ENCODE data around the gene AKAP13.
"Not testable (repeated sequence)": the region's sequence is repeated elsewhere in the genome, so short reads cannot be mapped to it uniquely, and the experiment has no call there.

AKAP13 gene

DNA sequence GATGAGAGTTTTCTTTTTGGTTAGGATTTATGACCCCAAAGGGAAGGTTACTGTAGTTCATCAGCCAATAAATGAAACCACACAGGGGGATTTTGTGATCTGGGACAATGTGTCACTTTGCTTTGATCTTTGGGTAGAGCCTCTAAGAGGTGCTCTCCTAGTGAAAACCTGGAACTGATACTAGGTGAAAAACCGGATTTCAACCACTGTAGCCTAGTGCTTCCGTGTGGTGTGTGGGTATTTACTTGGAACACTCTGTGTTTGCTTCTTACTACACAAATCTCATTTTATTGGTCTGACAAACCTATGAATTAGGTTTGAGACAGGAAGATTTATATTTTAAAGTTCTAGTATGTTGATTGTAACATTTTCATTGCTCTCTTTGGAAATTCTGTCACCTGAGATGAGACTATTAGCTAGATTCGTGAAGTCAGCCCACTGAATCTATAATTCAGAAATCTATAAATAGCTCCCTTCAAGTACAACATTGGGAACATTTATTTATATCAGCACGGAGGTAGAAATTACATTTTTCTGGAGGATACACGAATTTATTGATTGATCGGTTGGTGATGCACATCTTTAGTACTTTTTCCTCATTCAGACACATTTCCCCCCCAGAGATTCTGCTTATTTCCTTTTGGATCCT is 119.8 kb downstream of the AKAP13 start:
- DNase-seq (ENCODE audit: low spot score), result no peak

GRCh38 chr15:85500729-85501128 is 120.3 kb downstream of the AKAP13 start:
- DNase-seq (ENCODE audit: low spot score), result no peak

GRCh38 chr15:85501574-85501973 is 121.2 kb downstream of the AKAP13 start:
- DNase-seq (ENCODE audit: low spot score), result no peak

DNA sequence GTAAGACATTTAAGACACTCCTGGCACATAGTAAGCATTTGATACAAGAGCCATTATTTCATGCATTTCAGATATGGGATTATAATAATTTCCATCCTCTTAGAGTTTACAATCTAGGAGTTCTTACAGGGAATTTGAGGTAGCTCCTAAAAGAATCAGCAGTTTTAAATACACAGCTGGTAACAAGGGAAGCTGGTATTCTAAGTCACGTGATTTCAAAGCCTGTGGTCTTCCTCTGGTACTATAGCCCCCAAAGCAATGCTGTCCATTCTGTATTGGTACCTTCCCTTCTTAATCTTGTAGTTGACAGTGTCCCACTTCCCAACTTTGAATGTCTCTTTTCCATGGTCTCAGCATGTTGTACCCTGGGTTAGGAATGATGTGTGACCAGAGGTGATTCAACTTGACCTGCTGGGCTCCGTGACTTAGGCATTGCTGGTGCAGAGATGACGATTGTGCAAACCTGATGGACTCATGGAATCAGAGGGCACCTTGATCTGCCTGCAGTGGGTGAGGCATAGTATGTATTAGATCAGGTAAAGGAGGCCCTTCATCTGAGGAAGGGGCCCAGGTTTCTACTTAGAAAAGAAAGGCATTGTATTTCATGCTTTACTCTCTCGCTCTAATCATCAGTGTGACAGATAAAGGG is 122.9 kb downstream of the AKAP13 start:
- no peak for DNase-seq (ENCODE audit: low spot score)

GRCh38 chr15:85504749-85505676 is 124.6 kb downstream of the AKAP13 start:
- DNase-seq (ENCODE audit: low spot score), result peak; percentile 22

DNA sequence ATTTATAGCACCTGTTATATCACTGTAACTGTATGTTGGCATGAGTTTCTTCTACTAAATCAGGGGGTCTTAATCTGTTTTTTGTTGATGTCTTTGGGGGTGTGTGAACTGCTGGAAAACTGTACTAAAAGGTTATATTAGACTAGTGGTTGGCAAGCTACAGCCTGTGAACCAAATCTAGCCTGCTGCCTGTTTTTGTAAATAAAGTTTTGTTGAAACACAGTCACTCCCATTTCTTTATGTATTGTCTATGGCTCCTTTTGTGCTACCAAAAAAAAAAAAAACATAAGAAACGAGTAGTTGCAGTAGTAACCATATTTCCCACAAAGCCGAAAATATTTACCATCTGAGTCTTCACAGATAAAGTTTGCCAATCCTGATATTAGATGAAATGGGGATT is 126.7 kb downstream of the AKAP13 start:
- no peak for DNase-seq (ENCODE audit: low spot score)

- no peak for DNase-seq (ENCODE audit: low spot score)
These were observed 129.6 kb downstream of the AKAP13 start for GRCh38 chr15:85509973-85510372.

GRCh38 chr15:85514413-85514812 is 134.0 kb downstream of the AKAP13 start:
- DNase-seq (ENCODE audit: low spot score), result no peak

DNA sequence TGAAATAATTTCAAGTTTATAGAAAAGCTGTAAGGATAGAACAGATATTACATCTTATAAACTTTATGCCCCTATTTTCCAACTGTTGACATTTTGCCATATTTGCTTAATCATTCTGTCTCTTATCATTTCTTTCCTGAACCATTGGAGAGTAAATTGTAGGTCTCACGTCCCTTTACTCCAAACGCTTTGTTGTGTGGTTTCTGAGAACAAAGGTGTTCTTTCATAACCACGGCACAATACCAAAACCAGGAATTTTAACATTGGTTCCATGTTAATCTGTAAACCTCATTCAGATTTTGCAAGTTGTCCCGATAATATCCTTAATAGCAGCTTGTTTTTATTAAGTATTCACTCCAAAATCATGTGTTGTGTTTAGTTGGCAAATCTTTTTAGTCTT is 134.8 kb downstream of the AKAP13 start:
- no peak for DNase-seq (ENCODE audit: low spot score)

DNA sequence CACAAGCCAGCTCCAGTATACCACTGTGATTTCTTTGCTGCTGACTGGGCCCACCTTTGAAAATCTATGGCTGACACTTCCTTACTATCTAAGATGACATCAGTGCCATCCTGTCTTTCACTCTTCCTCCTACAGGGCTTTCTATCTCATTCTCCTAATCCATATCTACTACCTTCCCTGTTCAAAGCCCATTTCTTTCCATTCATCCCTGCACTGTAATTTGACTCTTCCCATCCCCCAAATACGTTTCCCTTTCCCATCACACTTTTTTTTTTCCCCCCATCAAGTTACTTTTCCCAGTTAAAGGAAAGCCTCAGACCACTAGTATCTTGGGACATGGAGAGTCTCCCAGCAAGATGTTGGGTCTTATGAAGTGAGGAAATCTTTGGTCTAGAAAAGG is 136.7 kb downstream of the AKAP13 start:
- no peak for DNase-seq (ENCODE audit: low spot score)

GRCh38 chr15:85518979-85519761 is 138.8 kb downstream of the AKAP13 start:
- DNase-seq (ENCODE audit: low spot score), result no peak

DNA sequence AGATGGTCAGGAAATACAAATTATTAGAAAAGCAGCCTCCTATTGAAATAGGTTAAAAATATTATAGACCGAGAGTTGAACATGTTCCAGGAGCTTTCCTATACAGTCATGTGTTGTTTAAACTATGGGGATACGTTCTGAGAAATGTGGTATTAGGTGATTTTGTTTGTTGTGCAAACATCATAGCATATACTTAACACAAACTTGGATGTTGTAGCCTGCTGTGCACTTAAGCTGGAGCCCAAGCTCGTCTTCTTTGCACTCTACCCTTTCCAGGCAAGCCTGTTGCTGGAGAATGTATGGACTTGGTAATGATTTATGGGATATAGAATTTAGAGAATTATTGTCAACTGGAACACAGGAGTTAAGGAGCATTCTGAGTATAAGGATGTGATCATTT is 140.2 kb downstream of the AKAP13 start:
- DNase-seq (ENCODE audit: low spot score), result no peak

GRCh38 chr15:85523530-85523929 is 143.1 kb downstream of the AKAP13 start:
- DNase-seq (ENCODE audit: low spot score), result no peak

DNA sequence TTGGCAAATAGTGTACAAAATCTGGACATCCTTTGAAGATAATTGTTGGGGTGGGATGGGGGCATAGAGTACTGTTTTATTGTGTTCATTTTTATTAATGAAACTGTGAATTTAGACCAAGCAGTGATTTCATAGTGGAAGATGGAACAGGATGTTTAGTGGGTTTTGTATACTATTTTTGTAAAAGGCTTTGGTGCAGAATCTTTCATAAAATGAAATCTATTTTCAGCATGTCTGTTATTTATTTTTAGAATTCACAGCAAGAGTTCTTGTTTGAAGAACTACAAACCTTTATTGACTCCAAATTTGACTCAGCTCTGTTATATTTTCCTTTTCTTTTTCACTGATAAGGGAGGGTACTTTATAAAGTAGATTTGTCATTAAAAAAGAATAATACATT is 145.4 kb downstream of the AKAP13 start:
- no peak for DNase-seq (ENCODE audit: low spot score)

- DNase-seq (ENCODE audit: low spot score), result no peak
These were observed 147.5 kb downstream of the AKAP13 start for GRCh38 chr15:85527895-85528294.

DNA sequence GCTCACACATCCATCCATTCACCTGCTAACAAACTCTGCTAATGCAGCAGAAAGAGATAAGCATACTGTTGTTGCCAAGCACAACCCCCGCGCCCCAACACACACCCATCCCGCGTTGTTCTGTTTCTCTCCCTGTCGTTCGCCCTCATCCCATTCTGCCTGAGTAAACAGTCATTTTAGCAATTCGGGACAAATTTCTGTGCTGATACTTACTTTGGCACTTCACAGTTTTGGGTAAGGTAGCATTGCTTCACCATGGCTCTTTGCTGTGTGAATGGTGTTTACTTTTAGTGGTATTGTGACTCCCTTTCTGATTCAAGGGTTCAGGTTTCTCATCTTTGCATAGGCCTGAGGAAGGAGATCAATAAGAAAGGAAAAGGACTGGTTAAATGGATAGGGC is 149.7 kb downstream of the AKAP13 start:
- DNase-seq (ENCODE audit: low spot score), result no peak

DNA sequence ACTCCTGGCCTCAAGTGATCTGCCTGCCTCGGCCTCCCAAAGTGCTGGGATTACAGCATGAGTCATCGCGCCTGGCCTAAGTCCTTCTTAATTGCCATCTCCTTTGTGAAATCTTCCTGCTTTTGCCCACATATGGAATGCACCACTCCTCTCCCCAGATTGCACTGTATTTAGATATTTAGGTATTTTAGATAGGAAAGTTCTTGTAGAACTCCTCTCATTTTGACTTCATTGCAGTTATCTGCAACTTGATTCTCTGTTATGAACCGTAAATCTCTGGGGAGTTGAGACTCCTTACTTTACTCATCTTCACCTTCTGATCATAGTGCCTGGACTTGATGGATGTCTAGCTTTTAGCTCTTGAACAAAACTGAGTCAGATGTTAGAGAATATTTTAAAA is 150.7 kb downstream of the AKAP13 start:
- no peak for DNase-seq (ENCODE audit: low spot score)

DNA sequence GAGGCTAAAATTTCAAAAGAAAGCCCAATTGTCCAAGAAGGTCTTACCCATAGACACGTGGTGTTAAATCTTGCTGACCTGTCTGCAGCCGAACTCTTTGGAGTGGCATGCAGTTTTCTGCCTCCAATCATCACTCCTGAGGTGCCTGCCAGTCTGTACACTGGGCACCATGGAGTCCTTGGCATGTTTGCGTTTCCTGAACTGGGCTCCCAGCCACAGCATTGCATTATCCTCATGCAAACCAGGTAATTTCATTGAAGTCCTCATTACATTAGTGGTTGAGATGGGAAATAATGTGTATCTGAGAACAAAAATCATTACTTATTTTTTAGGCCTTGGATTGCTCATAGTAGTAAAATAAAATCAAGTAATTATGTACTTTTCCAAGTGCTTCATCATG is 152.3 kb downstream of the AKAP13 start:
- no peak for DNase-seq (ENCODE audit: low spot score)

GRCh38 chr15:85534031-85534430 is 153.6 kb downstream of the AKAP13 start:
- no peak for DNase-seq (ENCODE audit: low spot score)

GRCh38 chr15:85535533-85536330 is 155.3 kb downstream of the AKAP13 start:
- DNase-seq (ENCODE audit: low spot score), result not testable (repeated sequence)

DNA sequence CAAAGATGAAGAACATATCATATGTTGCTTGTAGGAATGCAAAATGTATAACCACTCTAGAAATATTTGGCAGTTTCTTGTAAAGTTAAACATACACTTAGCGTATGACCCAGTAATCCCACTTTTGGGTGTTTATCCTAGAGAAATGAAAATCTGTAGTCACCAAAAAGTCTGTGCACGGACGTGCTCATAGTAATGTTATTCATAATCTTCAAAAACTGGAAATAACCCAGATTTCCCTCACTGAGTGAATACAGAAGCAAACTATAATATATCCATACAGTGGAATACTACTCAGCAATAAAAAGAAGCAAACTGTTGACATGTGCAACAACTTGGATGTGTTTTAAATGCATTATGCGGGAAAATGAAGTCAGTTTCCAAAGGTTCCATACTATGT is 155.9 kb downstream of the AKAP13 start:
- no peak for DNase-seq (ENCODE audit: low spot score)

Data from putamen (tissue), 1 donor.